Ectodermal cell (in vitro differentiated cells): ENCODE results near the gene HS3ST5.
"Not testable (repeated sequence)": the region's sequence is repeated elsewhere in the genome, so short reads cannot be mapped to it uniquely, and the experiment has no call there.

Experiments
- H3K27ac ChIP-seq: 2 replicates; pipeline ENCODE4 v1.7.0; 2013; ENCODE audit warnings: mild to moderate bottlenecking, low read depth, low read length; ENCODE audit not compliant: insufficient read depth, poor library complexity, severe bottlenecking
- H3K27me3 ChIP-seq: 2 replicates; pipeline ENCODE4 v1.7.0; 2013; ENCODE audit warnings: mild to moderate bottlenecking, low read length; ENCODE audit not compliant: insufficient read depth, control insufficient read depth, poor library complexity, severe bottlenecking
- H3K36me3 ChIP-seq: one replicate; pipeline ENCODE4 v1.7.0; 2013; ENCODE audit warnings: low read length; ENCODE audit not compliant: control insufficient read depth, insufficient read depth
- H3K4me1 ChIP-seq: one replicate; pipeline ENCODE4 v1.7.0; 2013; ENCODE audit warnings: low read length; ENCODE audit not compliant: control insufficient read depth, insufficient read depth
- H3K4me3 ChIP-seq: 2 replicates; pipeline ENCODE4 v1.7.0; 2013; ENCODE audit warnings: low read depth, low read length, control low read depth; ENCODE audit not compliant: insufficient read depth
- H3K9me3 ChIP-seq: 2 replicates; pipeline ENCODE4 v1.7.0; 2013; ENCODE audit warnings: mild to moderate bottlenecking, low read length, moderate library complexity; ENCODE audit not compliant: control insufficient read depth
- WGBS, 2 experiments: methylation state at CpG; one replicate each; pipeline ENCODE4 v1.1.7; 2013; ENCODE audit warnings: missing lambda C conversion rate in 2 of 2; 5-methylcytosine and 5-hydroxymethylcytosine counted together

HS3ST5 gene

DNA sequence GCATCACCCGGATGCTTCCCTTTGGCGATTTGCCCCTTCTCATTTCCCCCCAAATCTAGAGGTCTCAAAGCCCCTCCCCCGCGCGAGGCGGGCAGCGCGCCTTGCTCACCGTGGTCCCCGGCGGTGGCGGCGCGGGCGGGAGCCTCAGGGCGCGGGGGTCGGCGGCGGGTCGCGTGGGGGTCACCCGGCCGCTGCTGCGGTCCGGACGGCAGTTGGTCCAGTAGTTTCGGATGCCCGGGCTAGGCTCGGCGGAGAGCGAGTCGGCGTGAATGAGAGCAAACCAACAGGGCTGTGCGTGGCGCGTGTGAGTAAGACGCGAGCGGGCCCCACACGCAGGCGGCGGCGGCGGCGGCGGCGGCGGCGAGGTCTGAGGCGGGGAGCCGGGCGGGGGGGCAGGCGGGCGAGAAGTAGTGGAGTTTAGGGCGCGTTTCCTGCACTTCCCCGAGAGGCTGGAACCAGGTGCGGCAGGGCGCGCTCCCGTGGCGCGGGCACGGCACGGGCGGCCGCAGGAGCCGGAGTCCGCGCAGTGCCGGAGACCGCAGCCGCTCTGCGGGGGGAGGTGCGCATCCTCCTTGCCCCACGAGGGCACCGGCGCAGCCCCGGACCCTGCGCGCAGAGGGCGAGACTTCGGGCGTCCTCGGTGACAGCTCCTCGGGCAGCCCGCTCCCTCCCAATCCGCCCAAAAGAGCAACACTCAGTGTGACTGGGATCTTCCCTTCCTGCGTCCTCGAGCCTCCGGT is 567 bp downstream of the HS3ST5 start:
- H3K4me1 ChIP-seq, result peaks cover 9% of the 10 kb centered on the region
- peaks cover 14% of the 10 kb centered on the region for H3K27me3 ChIP-seq
- no peaks in the 10 kb centered on the region for H3K36me3 ChIP-seq
- WGBS, 2 experiments, result 0% methylated on average over 92 of the region's 92 CpGs
- peak overlapping the region; percentile 65 for H3K4me3 ChIP-seq
- H3K9me3 ChIP-seq, result no peaks in the 10 kb centered on the region
- no peak overlapping the region for H3K27ac ChIP-seq

DNA sequence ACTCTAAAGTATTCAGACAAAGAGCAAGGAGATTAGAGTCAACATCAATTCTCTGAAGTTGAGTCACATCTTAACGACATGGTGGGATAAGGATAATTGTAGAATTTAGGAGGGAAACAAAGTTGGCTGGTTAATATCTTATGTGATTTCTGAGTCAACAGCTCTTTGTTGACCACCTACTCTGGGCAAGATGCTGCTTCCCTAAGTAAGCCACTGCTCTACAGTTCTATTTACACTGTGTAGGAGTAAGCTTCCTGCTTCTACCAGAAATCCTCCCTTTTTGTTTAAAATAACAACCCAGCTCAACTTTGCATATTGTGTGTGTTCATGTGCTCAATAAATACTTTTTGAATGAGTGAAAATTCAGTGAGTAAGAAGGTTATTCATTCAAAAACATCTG is 3.1 kb downstream of the HS3ST5 start:
- no peaks in the 10 kb centered on the region for H3K9me3 ChIP-seq
- peaks cover 14% of the 10 kb centered on the region for H3K27me3 ChIP-seq
- no peaks in the 10 kb centered on the region for H3K36me3 ChIP-seq
- no peak overlapping the region for H3K27ac ChIP-seq
- no peak overlapping the region for H3K4me3 ChIP-seq
- 11 to 19% methylated on average over 1 of the region's 1 CpG for WGBS, 2 experiments
- H3K4me1 ChIP-seq, result peaks cover 9% of the 10 kb centered on the region

DNA sequence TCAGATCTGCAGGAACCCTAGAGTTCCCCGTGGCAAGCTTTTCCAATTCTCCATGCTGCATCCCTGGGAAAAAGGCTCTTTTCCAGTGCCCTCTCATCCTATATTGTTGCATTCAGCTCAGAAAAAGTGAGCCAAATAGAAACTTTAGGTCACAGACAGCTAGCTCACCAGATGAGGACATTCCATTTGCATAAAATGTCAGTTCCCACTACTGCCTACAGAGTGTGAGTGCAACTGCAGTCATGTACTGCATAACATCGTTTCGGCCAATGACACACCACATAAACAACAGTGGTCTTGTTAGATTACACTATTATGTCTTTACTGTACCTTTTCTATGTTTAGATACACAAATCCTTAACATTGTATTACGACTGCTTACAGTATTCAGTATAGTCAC is 8.6 kb downstream of the HS3ST5 start:
- Histone ChIP-seq H3K9me3 (no peaks in the 10 kb centered on the region), H3K27ac (no peak overlapping the region), H3K4me1 (peaks cover 4% of the 10 kb centered on the region), H3K4me3 (no peak overlapping the region), H3K36me3 (no peaks in the 10 kb centered on the region), H3K27me3 (no peaks in the 10 kb centered on the region)
- WGBS, 2 experiments, result 85 to 89% methylated on average over 3 to 4 of the region's 4 CpGs

DNA sequence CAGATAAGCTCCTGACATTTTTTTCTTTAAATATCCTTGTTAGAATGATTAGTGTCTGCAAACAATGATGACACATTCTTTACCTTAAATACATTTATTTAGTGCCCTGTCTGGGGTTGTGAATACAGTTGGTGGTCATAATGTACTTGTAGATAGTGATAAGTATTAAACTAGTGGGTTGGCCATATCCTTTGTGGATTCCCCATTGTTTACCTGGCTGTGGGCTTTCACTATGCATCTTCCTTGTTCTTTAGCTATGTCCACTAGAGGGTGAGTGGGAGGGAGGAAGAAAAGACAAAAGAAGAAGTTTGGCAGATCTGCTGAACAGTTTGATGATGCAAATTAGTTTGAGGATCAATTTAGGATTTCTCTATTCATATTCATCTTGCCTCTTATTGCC is 15.7 kb downstream of the HS3ST5 start:
- Histone ChIP-seq H3K27me3 (no peaks in the 10 kb centered on the region), H3K27ac (no peak overlapping the region), H3K9me3 (no peaks in the 10 kb centered on the region), H3K36me3 (no peaks in the 10 kb centered on the region), H3K4me1 (peaks cover 7% of the 10 kb centered on the region), H3K4me3 (no peak overlapping the region)

DNA sequence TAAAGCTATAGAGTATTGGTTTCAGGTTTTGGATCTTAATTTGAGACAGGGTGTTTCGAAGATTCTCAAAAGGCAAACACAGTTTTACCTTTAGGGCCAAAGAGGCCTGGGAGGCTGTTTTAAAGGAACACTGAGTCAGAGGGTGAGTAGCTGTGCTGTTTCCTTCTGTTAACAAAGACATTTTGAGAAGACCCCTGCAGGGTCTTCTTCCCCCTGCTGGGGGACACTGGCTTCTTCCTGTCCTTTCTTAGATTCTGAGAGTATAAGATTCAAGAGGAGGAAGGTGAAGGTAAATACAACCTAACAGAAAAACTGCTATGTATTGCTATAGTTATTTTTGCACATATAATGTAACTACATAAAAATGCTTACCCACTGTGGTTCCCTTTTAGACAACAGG is 19.0 kb downstream of the HS3ST5 start:
- Histone ChIP-seq H3K27me3 (no peaks in the 10 kb centered on the region), H3K27ac (no peak overlapping the region), H3K4me3 (no peak overlapping the region), H3K4me1 (peaks cover 2% of the 10 kb centered on the region), H3K36me3 (no peaks in the 10 kb centered on the region), H3K9me3 (no peaks in the 10 kb centered on the region)
- 59 to 61% methylated on average over 1 of the region's 1 CpG for WGBS, 2 experiments

DNA sequence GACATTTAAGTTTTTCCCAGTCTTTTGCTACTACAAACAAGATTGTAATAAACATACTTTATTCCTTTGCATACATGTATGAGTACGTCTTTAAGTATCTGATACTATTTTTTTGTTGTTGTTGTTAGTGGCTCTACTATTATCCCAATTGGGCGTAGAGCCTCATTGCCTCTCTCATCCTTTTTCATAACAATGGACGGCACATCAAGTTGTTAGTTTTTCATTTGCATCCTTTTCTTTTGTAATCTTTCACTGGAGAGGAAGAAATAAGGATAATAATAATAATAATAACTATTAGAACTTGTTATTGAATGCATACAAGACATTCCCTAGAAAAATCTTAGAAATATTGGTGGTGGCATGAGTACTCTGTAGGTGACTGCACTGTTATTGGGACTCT is 23.1 kb downstream of the HS3ST5 start:
- 73 to 80% methylated on average over 1 to 3 of the region's 3 CpGs for WGBS, 2 experiments
- Histone ChIP-seq H3K27me3 (no peaks in the 10 kb centered on the region), H3K27ac (no peak overlapping the region), H3K36me3 (no peaks in the 10 kb centered on the region), H3K4me3 (no peak overlapping the region), H3K9me3 (no peaks in the 10 kb centered on the region), H3K4me1 (peaks cover 2% of the 10 kb centered on the region)

DNA sequence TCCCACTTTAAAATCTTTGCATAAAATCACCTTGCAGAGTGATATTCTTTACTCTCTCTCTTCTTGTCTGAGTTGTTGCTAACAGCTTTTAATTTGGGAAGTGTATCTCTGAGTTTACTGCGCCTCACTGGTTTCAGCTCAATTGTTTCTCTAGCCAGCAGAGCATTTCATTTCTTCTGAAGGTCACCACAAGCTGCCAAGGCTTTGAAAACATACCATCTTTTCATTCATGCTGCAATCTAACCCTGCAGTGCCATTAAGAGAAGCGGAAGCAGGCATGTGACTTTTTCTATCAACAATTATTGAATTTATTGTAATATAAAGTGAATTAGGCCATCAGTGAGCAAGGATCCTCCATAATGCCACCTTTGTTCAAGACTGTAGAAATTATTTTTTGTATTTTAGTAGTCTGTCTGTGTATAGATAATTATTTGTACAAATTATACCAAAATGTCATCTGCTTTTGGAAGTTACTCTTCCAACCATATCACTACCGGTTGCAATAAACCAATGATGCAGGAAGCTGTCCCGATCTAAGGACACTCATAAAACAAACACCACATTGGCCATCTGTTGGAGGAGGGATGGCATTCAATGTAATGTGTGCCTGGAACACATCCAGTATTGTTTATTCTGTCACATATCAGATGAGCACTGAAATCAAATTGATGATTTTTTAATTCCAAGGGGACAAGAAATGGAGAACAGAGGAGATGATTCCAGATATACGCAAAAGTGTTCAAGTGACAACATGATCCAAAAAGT is 26.8 kb downstream of the HS3ST5 start:
- Histone ChIP-seq H3K4me3 (no peak overlapping the region), H3K27ac (no peak overlapping the region), H3K27me3 (no peaks in the 10 kb centered on the region), H3K4me1 (no peaks in the 10 kb centered on the region), H3K36me3 (no peaks in the 10 kb centered on the region), H3K9me3 (no peaks in the 10 kb centered on the region)
- WGBS, 2 experiments, result 86 to 97% methylated on average over 3 to 4 of the region's 5 CpGs

DNA sequence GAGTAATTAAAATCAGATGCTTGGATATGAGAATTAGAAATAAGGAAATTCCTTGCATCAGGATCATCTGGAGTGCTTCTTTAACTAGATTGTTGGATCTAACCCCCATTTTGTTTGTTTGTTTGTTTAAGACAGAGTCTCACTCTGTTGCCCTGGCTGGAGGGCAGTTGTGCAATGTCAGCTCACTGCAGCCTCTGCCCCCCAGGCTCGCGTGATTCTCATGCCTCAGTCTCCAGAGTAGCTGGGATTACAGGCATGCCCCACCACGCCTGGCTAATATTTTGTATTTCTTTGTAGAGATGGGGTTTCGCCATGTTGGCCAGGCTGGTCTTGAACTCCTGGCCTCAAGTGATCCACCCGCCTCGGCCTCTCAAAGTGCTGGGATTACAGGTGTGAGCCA is 29.0 kb downstream of the HS3ST5 start:
- H3K27me3 ChIP-seq, H3K4me1 ChIP-seq: not testable (repeated sequence)
- WGBS, 2 experiments, result 90 to 92% methylated on average over 6 of the region's 6 CpGs

DNA sequence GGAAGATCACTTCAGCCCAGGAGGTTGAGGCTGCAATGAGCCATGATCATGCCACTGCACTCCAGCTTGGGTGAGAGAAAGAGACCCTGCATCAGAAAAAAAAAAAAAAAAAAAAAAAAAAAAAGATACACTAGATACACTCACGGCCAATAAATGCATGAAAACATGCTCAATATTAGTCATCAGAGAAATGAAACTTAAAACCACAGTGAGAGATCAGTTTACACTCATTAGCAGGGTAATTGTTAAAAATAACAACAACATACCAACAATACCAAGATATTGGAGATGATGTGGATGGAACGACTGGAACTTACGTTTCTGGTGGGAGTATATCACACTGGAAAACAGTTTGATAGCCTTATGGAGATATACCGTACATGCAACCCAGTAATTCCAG is 29.9 kb downstream of the HS3ST5 start:
- H3K36me3 ChIP-seq, result no peaks in the 10 kb centered on the region
- no peaks in the 10 kb centered on the region for H3K4me1 ChIP-seq
- no peak overlapping the region for H3K4me3 ChIP-seq
- 86 to 90% methylated on average over 3 to 4 of the region's 4 CpGs for WGBS, 2 experiments
- no peaks in the 10 kb centered on the region for H3K27me3 ChIP-seq
- no peaks in the 10 kb centered on the region for H3K9me3 ChIP-seq
- no peak overlapping the region for H3K27ac ChIP-seq

More for the DNA sequence above, 29.0 kb downstream of the HS3ST5 start:
- not testable (repeated sequence) for H3K27ac ChIP-seq, H3K4me3 ChIP-seq, H3K9me3 ChIP-seq, H3K36me3 ChIP-seq

DNA sequence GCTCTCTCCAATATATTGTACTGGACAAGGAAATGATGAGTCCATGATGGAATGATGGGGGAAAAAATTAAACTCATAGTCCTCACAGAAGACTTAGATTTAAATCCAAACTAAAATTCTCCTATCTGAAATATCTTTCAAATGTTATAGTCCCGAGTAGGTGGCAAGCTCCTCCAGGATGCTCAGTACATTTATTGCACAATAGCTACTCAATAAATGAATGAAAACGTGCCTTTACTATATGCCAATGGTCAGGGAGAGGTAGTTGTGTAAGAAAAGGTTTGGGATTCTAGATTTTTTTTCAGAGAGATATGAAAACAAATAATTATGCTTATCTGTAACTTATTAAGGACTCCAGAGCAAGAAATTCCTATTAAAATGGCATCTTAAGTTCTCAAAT is 32.8 kb downstream of the HS3ST5 start:
- H3K4me3 ChIP-seq, result no peak overlapping the region
- 88 to 100% methylated on average over 1 to 2 of the region's 2 CpGs for WGBS, 2 experiments

More for the DNA sequence above, 32.8 kb downstream of the HS3ST5 start:
- H3K9me3 ChIP-seq, result no peaks in the 10 kb centered on the region
- no peaks in the 10 kb centered on the region for H3K27me3 ChIP-seq
- no peaks in the 10 kb centered on the region for H3K36me3 ChIP-seq
- H3K4me1 ChIP-seq, result no peaks in the 10 kb centered on the region
- H3K27ac ChIP-seq, result no peak overlapping the region
